H1 (cell line): ENCODE measurements around the gene GUCY2D. TPM values are rescaled to one million over a fixed set of nuclear protein-coding genes. Genes with fewer than 3 reads are reported as not detected.

Experiments used
- BACH1 ChIP-seq: IDR thresholded peaks from 2 replicates; pipeline ENCODE4 v1.6.1; 2012; ENCODE audit warnings: low read length, improper control_type of control experiment
- CBX8 ChIP-seq: fragments of 300-800, 300-1000 bp; sonication (generic); IDR thresholded peaks from 2 replicates; pipeline ENCODE4 v1.7.1; 2016; ENCODE audit warnings: low read depth, low read length, borderline replicate concordance
- GTF2F1 ChIP-seq: IDR thresholded peaks from 2 replicates; pipeline ENCODE4 v1.6.1; 2012; ENCODE audit warnings: low read depth, low read length, improper control_type of control experiment, borderline replicate concordance
- KDM4A ChIP-seq: IDR thresholded peaks from one replicate; pipeline ENCODE4 v1.7.1; 2012; ENCODE audit warnings: low read depth, mild to moderate bottlenecking, moderate library complexity, low read length, inconsistent platforms; ENCODE audit not compliant: severe bottlenecking
- SIN3A ChIP-seq, 2 experiments: IDR thresholded peaks in 1 of 2; conservative IDR thresholded peaks in 1 of 2; 2 replicates each; pipeline ENCODE4 v1.6.1; 2011 to 2012; ENCODE audit warnings: low read length in 2 of 2, improper control_type of control experiment in 1 of 2, low read depth in 1 of 2, mild to moderate bottlenecking in 1 of 2
- polyA plus RNA-seq, 7 experiments: library from polyadenylated mRNA; depleted of rRNA in 3 of 7; stranded (reverse) in 5 of 7; unstranded in 2 of 7; fragments of >200 nt in 5 of 7; fragments of 200-250 nt in 2 of 7; gene quantifications; 1 replicate in 5 of 7; 2 replicates in 1 of 7; 4 replicates in 1 of 7; pipeline versions ENCODE4 v1.2.1 to v1.2.3, GENCODE V29; 2011 to 2013; ENCODE audit warnings: missing spikeins in 2 of 7, mixed read lengths in 2 of 7
- total RNA-seq: library from RNA; stranded (reverse); fragmentation: NEBNext Ultra II Directional; extraction: Animal tissue kit (Norgen Biotek cat#: 25700); gene quantifications from 2 replicates; pipeline ENCODE4 v1.2.1, GENCODE V29; 2021
- TF ChIP-seq, protein P1 (sequence below): IDR thresholded peaks from 2 replicates; pipeline ENCODE4 v1.6.1; 2012; ENCODE audit warnings: inconsistent platforms

The GUCY2D gene
- total and polyA plus RNA-seq, 2 of the 8 experiments (the other 6 are each of a cell fraction or from before 2014, with no cell fraction given) = 0.20 to 0.48 TPM

DNA sequence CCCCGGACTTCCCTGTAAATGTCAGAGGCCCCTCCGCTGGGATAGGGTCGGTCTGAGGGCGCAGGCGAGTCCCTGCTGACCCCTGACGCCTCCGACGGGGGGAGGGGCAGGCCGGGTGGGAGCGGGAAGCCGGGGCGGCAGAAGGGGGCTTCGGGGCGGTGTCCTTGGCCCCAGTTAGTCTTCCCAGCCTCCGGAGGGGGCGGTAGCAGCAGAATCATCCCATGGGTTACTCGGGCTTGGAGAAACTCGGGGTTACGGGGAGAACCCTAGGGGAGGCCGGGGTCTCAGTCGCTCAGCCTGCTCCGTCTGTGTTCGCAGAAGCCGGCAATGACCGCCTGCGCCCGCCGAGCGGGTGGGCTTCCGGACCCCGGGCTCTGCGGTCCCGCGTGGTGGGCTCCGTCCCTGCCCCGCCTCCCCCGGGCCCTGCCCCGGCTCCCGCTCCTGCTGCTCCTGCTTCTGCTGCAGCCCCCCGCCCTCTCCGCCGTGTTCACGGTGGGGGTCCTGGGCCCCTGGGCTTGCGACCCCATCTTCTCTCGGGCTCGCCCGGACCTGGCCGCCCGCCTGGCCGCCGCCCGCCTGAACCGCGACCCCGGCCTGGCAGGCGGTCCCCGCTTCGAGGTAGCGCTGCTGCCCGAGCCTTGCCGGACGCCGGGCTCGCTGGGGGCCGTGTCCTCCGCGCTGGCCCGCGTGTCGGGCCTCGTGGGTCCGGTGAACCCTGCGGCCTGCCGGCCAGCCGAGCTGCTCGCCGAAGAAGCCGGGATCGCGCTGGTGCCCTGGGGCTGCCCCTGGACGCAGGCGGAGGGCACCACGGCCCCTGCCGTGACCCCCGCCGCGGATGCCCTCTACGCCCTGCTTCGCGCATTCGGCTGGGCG is 542 bp downstream of the GUCY2D start (continued):
- TF ChIP-seq, protein P1, sequence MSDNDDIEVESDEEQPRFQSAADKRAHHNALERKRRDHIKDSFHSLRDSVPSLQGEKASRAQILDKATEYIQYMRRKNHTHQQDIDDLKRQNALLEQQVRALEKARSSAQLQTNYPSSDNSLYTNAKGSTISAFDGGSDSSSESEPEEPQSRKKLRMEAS = 0 out of 2 replicates have a peak, but pooled peaks have one; percentile 7
- TF ChIP-seq KDM4A (peak; percentile 69), SIN3A (conservative IDR thresholded peaks at IDR 0.05 in 1 of 2, IDR thresholded peaks at IDR 0.05 in 1 of 2; ENCODE audit: low read depth in 1 of 2, low read length in 2 of 2) (no peak), CBX8 (no peak), BACH1 (no peak), GTF2F1 (no peak)
